H1 (cell line): ENCODE measurements around the gene PIGH. TPM values are rescaled to one million over a fixed set of nuclear protein-coding genes. Genes with fewer than 3 reads are reported as not detected.

Source experiments
- RAD21 ChIP-seq, 2 experiments: IDR thresholded peaks in 1 of 2; conservative IDR thresholded peaks in 1 of 2; 2 replicates each; pipeline ENCODE4 v1.6.1; 2011; ENCODE audit warnings: low read depth in 2 of 2, low read length in 2 of 2, improper control_type of control experiment in 1 of 2, inconsistent platforms in 1 of 2, mild to moderate bottlenecking in 1 of 2, moderate library complexity in 1 of 2
- USF2 ChIP-seq: IDR thresholded peaks from 2 replicates; pipeline ENCODE4 v1.6.1; 2011; ENCODE audit warnings: low read length, improper control_type of control experiment
- polyA plus RNA-seq, 7 experiments: library from polyadenylated mRNA; depleted of rRNA in 3 of 7; stranded (reverse) in 5 of 7; unstranded in 2 of 7; fragments of >200 nt in 5 of 7; fragments of 200-250 nt in 2 of 7; gene quantifications; 1 replicate in 5 of 7; 2 replicates in 1 of 7; 4 replicates in 1 of 7; pipeline versions ENCODE4 v1.2.1 to v1.2.3, GENCODE V29; 2011 to 2013; ENCODE audit warnings: missing spikeins in 2 of 7, mixed read lengths in 2 of 7
- total RNA-seq: library from RNA; stranded (reverse); fragmentation: NEBNext Ultra II Directional; extraction: Animal tissue kit (Norgen Biotek cat#: 25700); gene quantifications from 2 replicates; pipeline ENCODE4 v1.2.1, GENCODE V29; 2021

PIGH gene
- total and polyA plus RNA-seq, 2 of the 8 experiments (the other 6 are each of a cell fraction or from before 2014, with no cell fraction given), result 7.2 to 8.6 TPM

DNA sequence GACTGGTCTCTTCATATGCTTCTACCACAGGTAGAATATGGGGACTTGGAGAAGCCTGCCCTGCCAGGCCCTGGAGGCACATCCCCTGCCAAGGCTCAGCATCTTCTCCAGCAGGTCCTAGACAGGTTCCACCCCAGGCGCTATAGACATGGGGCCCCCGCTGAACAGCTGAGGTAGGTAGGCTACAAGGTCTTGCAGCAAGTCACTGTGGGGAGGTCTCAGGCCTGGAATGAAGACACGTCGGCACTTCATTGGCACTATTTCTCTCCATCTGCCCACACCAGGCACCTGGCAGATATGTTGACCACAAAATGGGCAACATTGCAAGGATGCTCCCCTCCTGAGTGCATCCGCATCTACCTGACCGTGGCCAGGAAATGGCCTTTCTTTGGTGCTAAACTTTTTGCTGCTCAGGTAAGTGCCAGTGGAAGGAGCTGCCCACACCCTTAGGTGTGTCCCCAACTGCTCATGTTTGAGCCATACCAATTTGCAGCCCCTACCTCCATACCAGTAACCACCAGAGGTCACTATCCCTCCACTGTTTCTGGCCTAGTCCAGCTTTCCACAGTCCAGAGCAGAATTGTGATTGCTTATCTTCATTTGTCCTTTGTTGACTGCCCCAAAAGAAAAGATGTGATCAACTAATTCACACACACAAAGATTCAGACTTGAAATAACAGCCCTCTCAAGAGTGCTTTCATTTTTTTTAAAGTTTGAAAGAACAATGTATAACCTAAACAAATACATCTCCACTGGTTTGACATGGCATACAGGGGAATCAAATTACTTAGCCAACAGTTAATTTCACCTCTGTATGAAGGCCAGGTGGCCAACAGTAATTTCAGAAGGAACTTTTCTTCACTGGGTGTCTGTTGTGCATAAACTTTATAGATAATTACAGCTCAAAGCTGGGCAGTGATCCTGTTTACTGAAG lies 16.1 kb downstream of the PIGH start (continued):
- TF ChIP-seq RAD21 (IDR thresholded peaks at IDR 0.05 in 1 of 2, conservative IDR thresholded peaks at IDR 0.05 in 1 of 2; ENCODE audit: low read depth in 2 of 2, low read length in 2 of 2) (peak; percentile 89 to 90), USF2 (no peak)
- TF ChIP-seq, all 59 proteins: peak for 2
